ENCODE measurements around the gene EPHB2.

The EPHB2 gene

GRCh38 chr1:22962558-22962957, 251.9 kb downstream of the EPHB2 start:
- H3K36me3 Mint-ChIP-seq (ENCODE audit: insufficient read depth): no peaks in the 10 kb centered on the region
- peaks cover 3 to 10% of the 10 kb centered on the region in 2 donors for H3K9me3 Mint-ChIP-seq
- no peak overlapping the region for H3K4me3 Mint-ChIP-seq
- H3K27me3 Mint-ChIP-seq: peaks cover 8 to 34% of the 10 kb centered on the region in 2 donors
- H3K4me1 Mint-ChIP-seq (ENCODE audit: low read depth in 2 of 2): no peaks in the 10 kb centered on the region
- no peak overlapping the region for H3K27ac Mint-ChIP-seq
- no peak for ATAC-seq (replicated peaks)
- DNase-seq: no peak

- Mint-ChIP-seq H3K4me3 (no peak overlapping the region), H3K9me3 (peaks cover 3 to 10% of the 10 kb centered on the region in 2 donors), H3K36me3 (ENCODE audit: insufficient read depth) (no peaks in the 10 kb centered on the region), H3K27ac (no peak overlapping the region), H3K4me1 (ENCODE audit: low read depth in 2 of 2) (no peaks in the 10 kb centered on the region), H3K27me3 (peaks cover 12 to 38% of the 10 kb centered on the region in 2 donors)
- ATAC-seq (replicated peaks) (no peak), DNase-seq (no peak)
Measured at GRCh38 chr1:22963044-22963677, 252.5 kb downstream of the EPHB2 start.

GRCh38 chr1:22966309-22966708, 255.7 kb downstream of the EPHB2 start:
- ATAC-seq (replicated peaks) (no peak), DNase-seq (no peak)
- H3K9me3 Mint-ChIP-seq: peaks cover 3 to 10% of the 10 kb centered on the region in 2 donors
- H3K36me3 Mint-ChIP-seq (ENCODE audit: insufficient read depth): no peaks in the 10 kb centered on the region
- peaks cover 44 to 56% of the 10 kb centered on the region in 2 donors for H3K27me3 Mint-ChIP-seq
- H3K4me3 Mint-ChIP-seq: no peak overlapping the region
- H3K4me1 Mint-ChIP-seq (ENCODE audit: low read depth in 2 of 2): no peaks in the 10 kb centered on the region
- no peak overlapping the region for H3K27ac Mint-ChIP-seq

DNA sequence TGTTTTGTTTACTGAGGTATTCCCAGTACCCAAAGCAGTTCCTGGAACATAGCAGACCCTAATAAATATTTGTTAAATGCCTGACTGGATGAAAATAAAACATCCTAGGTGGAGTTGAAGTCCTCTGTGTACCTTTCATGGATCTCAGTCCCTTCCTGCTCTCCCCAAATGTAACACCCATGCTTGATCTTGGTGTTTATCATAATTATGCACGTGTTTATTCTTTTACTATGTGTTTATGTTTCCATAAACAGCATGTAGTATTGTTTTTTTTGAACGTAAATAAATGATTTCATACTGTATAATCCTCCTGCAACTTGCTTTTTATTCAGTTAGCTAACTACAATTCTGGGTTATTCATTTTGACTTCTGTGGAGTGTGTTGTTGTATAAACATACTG, 257.2 kb downstream of the EPHB2 start:
- Mint-ChIP-seq H3K9me3 (peaks cover 3 to 10% of the 10 kb centered on the region in 2 donors), H3K36me3 (ENCODE audit: insufficient read depth) (no peaks in the 10 kb centered on the region), H3K27me3 (peaks cover 55 to 69% of the 10 kb centered on the region in 2 donors), H3K27ac (no peak overlapping the region), H3K4me1 (ENCODE audit: low read depth in 2 of 2) (no peaks in the 10 kb centered on the region), H3K4me3 (no peak overlapping the region)
- DNase-seq (no peak), ATAC-seq (replicated peaks) (no peak)

- ATAC-seq (replicated peaks) (no peak), DNase-seq (no peak)
- H3K27me3 Mint-ChIP-seq: peaks cover 59 to 71% of the 10 kb centered on the region in 2 donors
- no peak overlapping the region for H3K4me3 Mint-ChIP-seq
- H3K9me3 Mint-ChIP-seq: peaks cover 3 to 10% of the 10 kb centered on the region in 2 donors
- no peaks in the 10 kb centered on the region for H3K4me1 Mint-ChIP-seq (ENCODE audit: low read depth in 2 of 2)
- no peak overlapping the region for H3K27ac Mint-ChIP-seq
- H3K36me3 Mint-ChIP-seq (ENCODE audit: insufficient read depth): no peaks in the 10 kb centered on the region
Measured at GRCh38 chr1:22969304-22969709, 258.7 kb downstream of the EPHB2 start.

DNA sequence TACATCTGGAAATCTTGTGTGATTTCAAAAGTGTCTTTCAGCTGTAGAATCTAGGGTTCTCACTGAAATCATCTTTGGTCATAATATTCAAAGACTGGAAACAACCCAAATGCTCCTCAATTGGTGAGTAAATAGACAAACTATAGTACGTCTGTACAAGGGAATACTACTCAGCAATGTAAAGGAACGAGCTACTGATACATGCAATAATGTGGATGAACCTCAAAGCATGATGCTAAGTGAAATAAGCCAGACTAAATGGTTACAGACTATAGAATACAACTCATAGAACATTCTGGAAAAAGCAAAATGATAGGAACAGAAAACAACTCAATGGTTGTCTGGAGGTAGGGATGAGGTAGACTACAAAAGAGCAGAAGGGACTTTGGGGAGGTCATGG, 259.5 kb downstream of the EPHB2 start:
- Mint-ChIP-seq H3K4me3 (no peak overlapping the region), H3K27ac (no peak overlapping the region), H3K36me3 (ENCODE audit: insufficient read depth) (no peaks in the 10 kb centered on the region), H3K4me1 (ENCODE audit: low read depth in 2 of 2) (no peaks in the 10 kb centered on the region), H3K27me3 (peaks cover 64 to 78% of the 10 kb centered on the region in 2 donors), H3K9me3 (peaks cover 3 to 10% of the 10 kb centered on the region in 2 donors)
- ATAC-seq (replicated peaks): no peak
- no peak for DNase-seq

All from effector memory CD8-positive, alpha-beta T cell (primary cell).